ENCODE data around the gene PSMA2.

PSMA2 gene

DNA sequence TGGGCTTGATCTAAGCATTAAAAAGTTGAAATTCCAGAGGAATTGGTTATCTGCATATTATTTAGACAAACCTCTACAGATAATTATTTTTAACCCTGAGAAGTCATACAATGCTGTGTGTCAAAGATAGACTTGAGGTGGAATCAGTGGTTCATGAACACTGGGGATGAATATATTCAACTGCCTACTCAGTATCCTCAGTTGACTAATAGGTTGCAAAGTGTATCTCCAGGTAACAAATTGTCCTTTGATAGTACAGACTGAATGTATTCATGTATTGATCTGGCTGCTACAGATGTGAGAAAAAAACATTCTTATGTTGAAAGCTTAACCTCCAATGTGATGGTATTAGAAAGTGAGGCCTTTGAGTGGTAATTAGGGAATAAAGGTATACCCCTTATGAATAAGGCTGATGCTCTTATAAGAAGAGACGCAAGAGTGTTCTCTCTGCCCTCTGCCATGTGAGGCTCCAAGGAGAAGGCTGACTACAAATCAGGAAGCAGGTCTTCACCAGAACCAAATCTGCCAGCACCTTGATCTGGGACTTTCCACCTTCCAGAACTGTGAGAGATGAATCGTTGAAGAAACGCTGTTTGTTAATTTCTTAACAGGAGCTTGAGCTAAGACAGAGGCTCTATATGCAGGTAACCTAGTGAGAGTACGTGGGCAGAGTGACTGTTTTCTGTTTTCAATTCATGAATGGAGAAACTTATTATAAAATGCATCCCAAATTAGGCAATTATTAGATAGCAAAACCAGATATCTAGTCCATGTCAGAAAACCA is 7.7 kb upstream of the PSMA2 start:
- DNase-seq: peak; percentile 26

DNA sequence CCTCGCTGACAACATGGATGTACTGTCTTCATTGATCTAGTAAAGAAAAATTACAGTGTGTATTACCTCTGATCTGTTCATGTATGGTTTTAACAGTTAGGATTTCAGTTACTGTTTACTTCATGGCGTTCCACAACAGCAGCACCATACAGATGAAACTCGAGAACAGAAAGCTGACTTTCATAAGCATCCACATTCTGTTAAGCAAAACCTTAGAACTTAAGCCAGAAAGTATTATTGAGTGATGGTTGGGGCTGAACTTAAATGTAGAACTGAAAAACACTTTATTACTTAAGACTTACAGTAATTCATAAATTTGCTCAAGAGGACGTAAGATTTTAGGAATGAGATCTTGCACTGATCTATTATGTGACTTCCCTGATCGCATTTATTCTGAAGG is 3.9 kb upstream of the PSMA2 start:
- no peak for DNase-seq

DNA sequence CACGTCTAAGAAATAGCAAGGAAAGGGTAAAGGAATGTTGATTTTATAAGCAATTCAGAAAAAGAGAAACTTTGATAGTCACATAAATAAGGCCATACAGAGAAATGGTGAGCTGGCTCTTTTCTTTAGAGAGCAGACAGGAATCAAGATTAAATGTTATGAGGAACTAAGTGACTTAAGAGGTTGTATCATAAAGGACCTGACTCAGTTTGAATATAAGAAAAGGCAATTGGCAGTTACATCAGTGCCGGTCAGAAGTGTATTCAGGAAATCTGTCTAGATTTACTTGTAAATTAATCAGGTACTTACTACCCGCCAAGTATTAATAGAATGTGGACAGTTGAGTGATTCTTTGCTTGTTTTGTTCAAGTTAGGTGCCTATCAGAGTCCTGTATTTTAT is 2.3 kb upstream of the PSMA2 start:
- DNase-seq: no peak

DNA sequence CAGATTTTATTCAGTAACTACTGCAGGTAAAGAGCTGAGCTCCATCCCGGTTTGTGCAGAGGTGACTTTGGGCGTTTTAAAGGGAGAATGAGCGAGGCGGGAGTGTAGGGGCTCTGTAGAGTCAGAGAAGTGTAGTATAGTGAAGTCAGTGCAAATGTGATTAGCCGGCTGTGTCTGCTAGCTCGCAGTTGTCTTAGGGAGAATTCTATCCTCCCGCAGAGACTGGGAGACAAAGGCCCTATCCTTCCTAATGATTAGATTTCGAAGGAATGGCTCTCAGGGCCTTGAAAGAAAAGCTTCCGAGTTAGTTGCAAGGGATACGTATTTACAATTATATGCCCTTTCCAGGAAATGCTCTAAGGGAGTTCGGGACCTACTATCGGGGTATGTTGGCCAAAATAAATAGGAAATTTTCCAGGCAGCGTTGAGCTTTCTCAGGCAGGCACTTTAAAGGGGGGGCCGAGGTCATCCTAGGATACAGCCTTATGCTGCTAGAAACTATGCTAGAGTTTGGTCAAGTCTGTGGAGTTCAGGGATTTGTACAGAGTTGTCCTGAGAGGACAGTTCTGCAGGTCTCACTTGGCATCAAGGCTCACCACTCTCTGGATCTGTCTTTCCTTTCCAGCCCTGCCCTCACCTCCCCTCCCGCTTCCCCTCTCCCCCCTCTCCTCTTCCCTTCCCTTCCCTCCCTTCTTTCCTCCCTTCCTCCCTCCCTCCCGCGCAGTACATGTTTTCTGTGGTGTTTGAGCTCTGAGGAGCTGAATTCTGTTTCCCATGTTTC is 1.0 kb upstream of the PSMA2 start:
- no peak for DNase-seq

DNA sequence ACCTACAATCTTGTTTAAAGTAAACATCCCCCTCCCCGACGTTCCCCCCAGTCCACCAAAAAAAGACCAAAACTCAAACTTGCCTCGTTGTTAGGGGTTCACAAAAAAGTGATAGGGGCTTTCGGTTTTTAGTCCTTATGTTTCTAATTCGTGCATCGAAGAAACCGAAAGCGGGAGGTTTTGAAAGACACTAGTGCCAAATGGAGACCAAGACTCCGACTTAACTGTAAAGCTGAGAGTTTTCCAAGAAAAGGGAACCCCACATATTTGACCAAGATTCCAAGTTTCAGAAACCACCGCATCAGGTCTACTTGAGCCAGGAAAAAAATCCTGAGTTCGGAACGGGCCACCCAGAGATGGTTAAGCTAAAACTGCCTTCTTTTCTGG is 534 bp downstream of the PSMA2 start:
- DNase-seq: peak; percentile 43

DNA sequence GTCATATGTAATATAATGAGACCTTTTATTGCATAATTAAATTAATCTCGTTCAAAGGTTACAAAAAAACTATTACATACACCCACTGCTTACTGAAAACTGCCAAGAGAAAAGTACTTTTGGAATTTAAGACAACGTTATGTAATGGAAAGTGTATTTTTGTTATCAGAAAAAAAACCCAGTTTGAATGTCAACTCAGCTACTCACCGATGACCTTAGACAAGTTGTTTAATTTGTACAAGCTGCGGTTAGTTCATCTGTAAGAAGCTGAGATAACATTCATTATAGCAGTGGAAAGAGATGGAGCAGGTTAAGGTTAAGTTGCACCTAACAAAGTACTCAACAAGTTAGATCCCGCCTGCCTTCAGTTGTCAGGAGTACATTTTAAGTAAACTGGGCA is 1.1 kb downstream of the PSMA2 start:
- DNase-seq: no peak

DNA sequence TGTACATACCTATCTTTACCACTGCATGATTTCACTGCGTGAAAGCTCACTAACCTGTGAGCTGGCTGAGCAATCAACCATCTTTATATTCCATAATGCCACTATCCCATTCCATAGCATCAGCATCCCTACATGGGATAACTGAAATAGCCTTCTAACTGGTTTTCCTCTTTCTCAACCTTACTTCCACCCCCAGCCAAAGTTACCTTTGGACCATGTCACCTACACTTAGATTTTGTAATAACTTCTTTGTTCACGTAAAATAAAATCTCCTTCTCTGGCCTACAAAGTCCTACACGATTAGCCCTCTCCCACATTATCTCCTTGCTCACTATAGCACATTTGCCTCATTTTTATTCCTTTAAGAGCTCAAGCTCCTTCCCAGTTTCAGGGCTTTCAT is 2.5 kb downstream of the PSMA2 start:
- DNase-seq: no peak

DNA sequence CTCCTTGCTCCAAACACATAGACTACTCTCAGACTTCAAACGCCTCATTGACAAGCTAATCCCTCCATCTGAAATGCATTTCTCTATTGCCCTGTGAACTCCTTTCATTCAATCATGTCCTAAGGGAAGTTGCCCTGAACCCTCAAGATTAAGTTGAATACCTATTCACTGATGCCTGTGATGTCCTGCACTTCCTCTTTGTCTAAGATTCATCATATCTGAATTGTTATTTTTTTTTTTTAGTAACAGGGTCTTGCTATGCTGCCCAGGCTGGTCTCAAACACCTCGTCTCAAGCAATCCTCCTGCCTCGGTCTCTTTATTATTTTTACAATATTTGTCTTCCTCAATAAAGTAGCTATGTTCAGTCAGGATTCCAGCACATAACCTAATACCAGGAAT is 3.2 kb downstream of the PSMA2 start:
- DNase-seq: no peak

DNA sequence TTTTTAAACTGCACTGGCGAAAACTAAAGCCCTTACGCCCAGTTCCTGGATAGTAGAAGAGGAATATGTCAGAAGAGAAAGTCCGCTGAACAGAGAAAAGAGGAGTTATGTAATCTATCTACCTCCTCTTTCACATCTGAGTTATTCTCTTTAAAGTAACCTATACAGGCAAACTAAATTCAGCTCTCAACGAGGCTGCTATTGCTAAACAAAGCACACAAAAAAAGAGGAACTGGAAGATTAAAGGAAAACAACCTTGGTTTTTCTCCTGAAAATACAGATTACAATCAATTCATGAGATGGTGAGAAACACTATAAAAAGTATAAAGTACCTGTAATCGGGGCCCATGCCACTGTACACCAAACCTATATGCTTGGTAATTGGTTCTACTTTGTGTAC is 5.8 kb downstream of the PSMA2 start:
- no peak for DNase-seq

DNA sequence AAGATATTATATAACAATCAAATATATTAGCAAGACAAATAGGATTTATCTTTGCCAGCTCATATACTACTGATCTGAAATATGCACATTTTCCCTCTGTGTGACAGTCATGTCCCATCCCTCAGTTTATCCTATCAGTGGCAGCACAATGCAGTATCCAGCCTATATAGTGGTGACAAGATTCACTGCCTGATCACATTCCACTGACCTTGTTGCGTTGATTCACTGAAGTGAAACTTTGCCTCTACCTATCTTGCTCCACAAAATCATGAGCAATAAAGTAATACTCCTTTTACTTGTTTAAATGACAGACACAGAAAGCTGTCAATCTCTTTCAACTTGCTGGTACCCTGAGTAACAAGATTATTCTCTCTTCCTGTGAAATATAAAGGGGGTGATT is 6.3 kb downstream of the PSMA2 start:
- no peak for DNase-seq

DNA sequence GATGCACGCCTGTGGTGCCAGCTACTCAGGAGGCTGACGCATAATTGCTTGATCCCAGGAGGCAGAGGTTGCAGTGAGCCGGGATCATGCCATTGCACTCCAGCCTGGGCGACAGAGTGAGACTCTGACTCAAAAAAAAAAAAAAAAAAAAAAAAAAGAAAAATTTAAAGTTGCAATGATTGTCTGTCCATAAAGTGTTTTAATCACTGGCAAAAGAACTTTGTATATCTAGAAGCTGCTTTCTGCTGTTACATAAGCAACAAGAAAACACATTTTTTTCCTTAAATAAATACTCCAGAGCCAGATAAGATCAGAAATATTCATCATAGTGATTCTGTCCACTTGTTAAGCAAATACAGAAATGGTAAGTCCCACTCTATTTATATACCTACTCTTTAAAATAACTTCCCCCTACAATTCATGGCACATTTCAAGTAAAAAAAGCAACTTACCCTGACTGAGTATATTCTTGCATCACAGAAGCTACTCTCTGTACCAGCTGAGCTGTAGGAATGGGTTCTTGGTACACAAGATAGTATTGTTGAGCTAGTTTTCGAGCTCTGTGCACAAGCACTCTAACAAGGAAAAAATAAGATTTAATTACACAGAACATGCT is 7.6 kb downstream of the PSMA2 start:
- DNase-seq: no peak

DNA sequence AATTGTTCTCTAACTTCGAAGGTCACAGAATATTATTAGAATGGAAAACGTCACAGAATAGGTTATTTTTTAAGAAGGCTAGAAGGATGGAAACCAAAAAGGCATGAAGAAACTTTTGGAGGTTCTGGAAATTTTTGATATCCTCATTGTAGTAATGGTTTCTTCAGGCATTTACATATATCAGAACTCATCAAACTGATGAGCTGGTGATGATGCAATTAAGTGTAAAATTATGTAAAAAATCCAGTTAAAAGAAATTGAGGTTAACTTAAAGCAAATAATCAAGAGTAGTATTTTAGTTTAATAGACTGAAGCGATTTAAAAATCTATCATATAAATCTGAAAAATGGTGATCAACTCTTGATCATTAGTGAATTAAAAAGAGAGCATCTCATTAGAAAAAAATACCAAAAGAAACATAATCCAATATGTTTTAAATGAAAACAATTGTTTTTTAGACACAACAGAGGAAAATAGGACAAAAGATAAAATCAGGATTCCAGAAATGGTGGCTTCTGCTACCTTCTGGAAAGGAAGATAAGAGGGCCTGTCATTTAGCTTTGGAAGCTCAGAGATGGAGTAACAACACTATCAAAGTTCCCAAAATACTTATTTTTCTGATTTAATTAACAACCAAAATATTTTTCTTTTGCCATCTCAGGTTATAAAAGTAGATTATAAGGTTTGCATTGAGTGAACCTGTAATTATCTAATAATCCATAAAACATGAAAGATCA is 9.8 kb downstream of the PSMA2 start:
- DNase-seq: no peak

DNA sequence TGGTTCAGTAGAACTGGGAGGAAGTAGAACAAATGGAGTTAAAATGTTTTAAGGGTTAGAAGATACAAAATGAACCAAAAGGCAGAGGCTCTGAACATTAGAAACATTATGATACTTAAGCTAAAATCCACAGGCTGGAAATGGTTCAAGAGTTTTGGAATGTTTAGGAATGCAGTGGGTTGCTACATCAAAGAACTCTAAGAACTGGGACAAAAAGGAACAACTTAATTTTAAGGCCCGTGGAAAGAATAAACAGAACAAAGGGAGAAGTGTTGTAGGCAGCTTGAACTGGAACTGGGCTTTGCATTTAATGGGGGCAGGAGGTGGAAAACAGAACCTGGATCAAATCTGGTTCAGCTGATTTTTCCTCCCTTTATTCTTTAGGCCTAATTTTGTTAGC is 16.6 kb downstream of the PSMA2 start:
- DNase-seq: no peak

DNA sequence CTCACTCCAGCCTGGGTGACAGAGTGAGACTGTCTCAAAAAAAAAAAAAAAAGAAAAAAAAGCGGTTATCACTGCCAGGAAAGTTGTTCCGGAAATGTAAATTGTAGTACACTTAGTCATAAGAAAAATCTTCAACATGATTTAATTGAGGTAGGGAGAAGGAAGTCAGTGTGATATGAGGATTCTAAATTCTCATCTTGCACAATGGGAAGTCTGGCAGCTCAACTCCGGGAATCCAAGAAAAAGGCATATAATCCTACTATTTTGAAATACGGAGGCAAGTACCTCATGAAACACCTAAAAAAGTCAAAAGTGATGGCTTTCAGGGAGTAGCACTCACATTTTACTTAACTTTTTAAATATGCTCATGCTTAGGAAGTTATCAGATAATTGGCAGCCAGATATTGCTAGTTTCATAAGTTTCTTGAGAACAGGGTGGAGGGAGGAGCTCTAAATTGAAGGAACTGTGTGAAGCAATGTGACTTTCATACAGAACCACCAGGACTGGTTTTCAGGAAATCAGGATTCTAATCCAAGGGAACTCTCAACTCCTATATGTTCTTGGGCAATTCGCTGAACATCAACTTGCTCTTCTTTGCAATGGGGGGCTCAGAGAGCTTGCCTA is 17.4 kb downstream of the PSMA2 start:
- DNase-seq: no peak

DNA sequence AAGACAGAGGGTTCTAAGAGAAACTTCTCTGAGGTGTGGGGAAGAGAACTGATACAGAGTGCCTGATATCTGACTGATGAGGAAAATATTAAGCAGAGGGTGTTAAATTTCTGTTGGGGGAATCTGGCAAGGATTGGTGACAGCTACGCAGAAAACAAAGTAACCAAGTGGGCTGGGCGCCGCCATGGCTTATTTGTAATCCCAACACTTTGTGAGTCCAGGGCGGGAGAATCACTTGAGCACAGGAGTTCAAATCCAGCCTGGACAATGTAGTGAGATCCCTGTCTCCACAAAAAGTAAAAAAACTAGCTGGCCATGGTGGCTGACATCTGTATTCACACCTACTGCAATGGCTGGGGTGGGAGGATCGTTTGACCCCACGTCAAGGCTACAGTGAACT is 18.0 kb downstream of the PSMA2 start:
- no peak for DNase-seq

DNA sequence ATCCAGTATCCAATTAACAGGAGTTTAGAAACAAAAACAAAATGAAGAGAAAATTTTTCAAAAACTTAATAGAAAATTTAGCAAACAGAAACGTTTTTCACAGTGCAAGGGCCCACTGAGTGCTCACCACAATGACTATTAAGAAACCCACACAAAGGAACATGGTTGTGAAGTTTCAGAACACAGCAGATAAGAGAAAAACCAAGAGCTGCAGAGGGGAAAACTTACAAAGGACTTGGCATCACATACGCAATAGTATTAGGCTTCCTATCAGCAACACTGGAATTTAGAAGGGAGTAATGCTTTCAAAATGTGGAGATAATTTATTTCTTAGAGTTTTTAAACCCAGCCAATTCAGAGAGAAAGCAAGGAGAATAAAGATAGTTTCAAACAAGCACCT is 18.4 kb downstream of the PSMA2 start:
- peak; percentile 34 for DNase-seq

DNA sequence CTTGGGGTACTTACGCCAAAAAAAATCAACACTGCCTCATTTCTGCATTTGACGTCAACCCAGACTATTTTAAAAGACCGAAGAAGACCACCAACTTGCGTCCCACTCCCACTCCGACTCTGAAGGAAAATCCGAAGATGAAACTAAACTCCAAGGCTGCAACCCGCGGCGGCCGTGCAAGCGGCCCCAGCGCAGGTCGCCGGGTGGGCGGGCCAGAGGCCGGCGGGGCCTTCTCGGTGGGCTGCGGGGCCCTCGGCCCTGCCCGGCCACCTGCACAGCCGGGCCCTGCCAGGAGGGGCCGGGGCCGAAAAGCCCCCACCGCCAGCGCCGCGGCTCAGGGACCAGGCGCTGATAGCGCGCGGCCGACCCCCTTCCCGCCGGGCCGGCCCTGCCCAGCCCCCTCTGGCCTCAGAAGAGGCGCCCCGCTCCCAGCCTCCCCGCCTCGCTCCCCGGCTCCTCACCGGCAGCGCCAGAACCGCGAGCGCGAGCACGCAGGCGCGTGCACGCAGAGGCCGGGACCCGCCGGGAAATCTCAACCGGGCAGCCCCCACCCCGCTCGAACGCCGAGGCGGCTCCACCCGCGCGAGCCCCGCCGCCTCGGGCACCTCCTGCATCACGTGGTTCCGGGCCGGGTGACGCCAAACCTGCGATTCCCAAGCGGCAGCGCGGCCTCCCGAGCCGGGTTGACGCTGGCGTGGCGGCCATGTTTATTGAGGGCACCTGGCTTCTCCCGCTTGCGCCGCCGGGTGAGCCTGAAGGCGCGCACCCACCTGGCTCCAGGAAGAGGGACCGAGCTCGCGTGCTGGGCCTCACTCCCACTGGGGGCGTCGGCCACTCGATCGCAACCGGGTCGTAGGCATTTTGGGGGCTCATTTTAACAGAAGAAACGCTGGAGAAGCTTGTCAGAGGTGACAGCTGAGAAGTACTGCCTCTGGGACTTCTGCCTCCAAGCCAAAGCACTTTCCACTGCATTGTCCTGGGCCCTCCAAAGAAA is 20.2 kb downstream of the PSMA2 start, which contains the start of gene C7orf25:
Gene C7orf25 (minus strand): TSS at position 617 of the 994 bp plus-strand sequence. CDS start 1,170 bp downstream, outside the sequence.
- peak; percentile 96 for DNase-seq

DNA sequence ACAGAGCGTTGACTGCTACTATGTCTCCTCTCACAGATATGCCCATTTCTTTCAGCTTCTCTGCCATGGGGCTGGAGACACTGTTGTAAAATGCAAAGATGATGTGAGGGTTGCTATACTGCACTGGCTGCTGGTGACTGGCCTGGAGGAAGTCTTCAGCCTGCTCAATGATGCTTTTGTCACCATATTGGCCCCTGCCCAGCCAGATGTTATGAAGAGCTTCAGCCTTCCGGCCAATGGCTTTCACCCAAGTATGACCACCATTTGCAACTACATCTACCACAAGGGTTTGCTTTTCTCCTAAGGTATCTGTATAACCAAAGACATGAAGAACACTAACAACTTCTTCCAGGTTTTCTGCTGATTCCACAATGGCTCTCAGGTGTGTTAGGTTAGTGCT is 21.7 kb downstream of the PSMA2 start:
- no peak for DNase-seq

DNA sequence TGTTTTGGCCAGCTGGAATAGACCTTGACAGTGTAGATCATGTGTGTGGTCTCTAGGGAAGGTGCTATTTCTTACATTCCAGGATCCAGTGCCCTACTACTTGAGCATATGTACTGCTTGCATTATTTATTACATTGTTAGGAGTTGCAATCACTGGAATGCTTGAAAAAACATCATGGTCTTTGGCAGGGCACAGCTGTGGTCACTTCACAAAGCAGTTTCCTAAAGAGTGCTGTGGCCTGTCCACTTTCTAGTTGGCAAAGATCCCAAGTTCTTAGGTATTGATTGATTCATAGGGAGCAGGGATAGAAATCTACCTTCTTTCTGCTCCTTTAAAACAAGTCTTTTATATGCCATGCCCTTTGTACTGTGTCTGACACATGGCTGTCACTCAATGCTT is 24.7 kb downstream of the PSMA2 start:
- no peak for DNase-seq

DNA sequence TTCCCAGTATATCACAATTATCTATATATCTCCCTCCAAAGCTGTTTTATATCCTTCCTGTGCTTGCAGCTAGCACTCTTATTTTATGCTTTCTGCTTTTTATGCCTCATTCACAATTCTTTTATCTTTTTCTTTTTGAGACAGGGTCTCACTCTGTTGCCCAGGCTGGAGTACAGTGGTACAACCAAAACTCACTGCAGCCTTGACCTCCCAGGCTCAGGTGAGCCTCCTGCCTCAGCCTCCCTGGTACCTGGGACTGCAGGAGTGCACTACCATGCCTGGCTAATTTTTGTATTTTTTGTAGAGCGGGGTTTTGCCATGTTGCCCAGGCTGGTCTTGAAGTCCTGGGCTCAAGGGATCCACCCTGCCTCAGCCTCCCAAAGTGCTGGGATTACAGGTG is 25.8 kb downstream of the PSMA2 start:
- no peak for DNase-seq

DNA sequence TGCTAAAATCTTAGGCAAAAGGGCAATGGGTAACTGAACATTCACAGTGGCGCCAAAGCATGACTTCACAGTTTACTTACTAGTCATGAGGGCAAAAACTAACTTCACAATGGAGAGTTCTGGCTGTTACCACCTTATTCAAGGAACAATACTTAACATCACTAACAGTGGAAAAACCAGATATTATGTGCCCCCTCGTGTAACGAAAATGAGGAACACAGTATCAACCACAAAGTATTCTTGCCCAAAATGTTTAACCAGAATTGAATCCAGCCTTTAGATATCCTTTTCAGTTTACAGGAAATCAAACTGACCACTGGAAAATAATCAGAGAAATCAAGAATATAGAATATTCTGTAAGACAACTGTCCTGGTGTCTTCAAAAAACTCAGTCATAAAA is 29.6 kb downstream of the PSMA2 start:
- DNase-seq: no peak

DNA sequence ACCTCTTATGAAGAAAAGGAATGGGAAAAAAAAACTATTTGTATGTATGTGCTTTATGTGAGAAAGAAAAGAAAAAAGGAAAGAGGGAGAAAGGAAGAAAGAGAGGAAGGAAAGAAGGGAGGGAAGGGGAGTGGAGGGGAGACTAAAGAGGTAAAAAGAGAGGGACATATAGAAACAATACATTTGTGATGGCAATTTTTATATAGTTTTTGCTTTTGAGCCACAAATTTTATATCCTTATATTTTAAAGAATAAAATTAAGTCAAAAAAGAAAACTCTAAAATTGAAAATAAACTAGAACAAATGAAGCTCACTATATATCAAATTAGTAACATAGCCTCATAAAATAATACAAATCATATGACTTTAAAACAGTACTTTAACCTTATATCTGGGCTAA is 31.1 kb downstream of the PSMA2 start:
- DNase-seq: no peak
